Measurements from ENCODE around the gene RBM6. TPM values are rescaled to one million over a fixed set of nuclear protein-coding genes. Genes with fewer than 3 reads are reported as not detected.

The RBM6 gene
- polyA plus RNA-seq, 1 of the 3 experiments (the other 2 are of a cell fraction): 67.4 TPM

GRCh38 chr3:49966233-49966942, 26.4 kb downstream of the RBM6 start:
- H4K20me1 ChIP-seq (ENCODE audit: insufficient read depth): peaks cover 9% of the 10 kb centered on the region
- no peaks in the 10 kb centered on the region for H3F3A ChIP-seq (replicated peaks; ENCODE audit: insufficient read depth)
- no peak overlapping the region for H3K4me3 ChIP-seq (ENCODE audit: low read depth in 2 of 2, low read length in 1 of 2)
- ChIA-PET POLR2A (interaction anchor here (1.0 kb wide), 1 partner anchor 26 kb away, joined by 3 read pairs; the partner anchor contains the start of gene RBM6), CTCF (interaction anchor here (0.7 kb wide), 1 partner anchor 127 kb away, joined by 3 read pairs; no protein-coding TSS in a partner anchor)
- TF ChIP-seq TCF12 (IDR thresholded peaks at IDR 0.05) (no peak), FOXJ3 (CRISPR knock-in tag; IDR thresholded peaks at IDR 0.05) (no peak), FOSL2 (IDR thresholded peaks at IDR 0.05; ENCODE audit: borderline replicate concordance, low read depth) (peak; percentile 13; the same call in 1 of the 2 replicates), YY1 (IDR thresholded peaks at IDR 0.05; ENCODE audit: low read depth) (no peak), GABPA (IDR thresholded peaks at IDR 0.05; ENCODE audit: low read depth) (no peak)
- no peaks in the 10 kb centered on the region for H3K4me1 ChIP-seq (ENCODE audit: control insufficient read depth in 1 of 2, insufficient read depth in 2 of 2, low read depth in 1 of 2, low read length in 1 of 2)
- no peak for DNase-seq
- H3K36me3 ChIP-seq (replicated peaks in 1 of 2; ENCODE audit: control insufficient read depth in 1 of 2, insufficient read depth in 2 of 2, low read length in 1 of 2): peaks cover 12 to 14% of the 10 kb centered on the region in 2 experiments
- no peak overlapping the region; a peak in 1 of 4 replicates for H3K27ac ChIP-seq (ENCODE audit: low read depth in 2 of 2, low read length in 1 of 2)
- H3K4me2 ChIP-seq: no peak overlapping the region
- 92% methylated on average over 1 of the region's 1 CpG for WGBS (ENCODE audit: low lambda C conversion rate)
- no peak overlapping the region for H2AFZ ChIP-seq (ENCODE audit: low read depth)
- H3K9me3 ChIP-seq: no peaks in the 10 kb centered on the region
- no peak overlapping the region for H3K9ac ChIP-seq
- H3K79me2 ChIP-seq (ENCODE audit: insufficient read depth): peaks cover 86% of the 10 kb centered on the region
- H3K9me2 ChIP-seq: no peaks in the 10 kb centered on the region
- H3K27me3 ChIP-seq (ENCODE audit: insufficient read depth): no peaks in the 10 kb centered on the region

GRCh38 chr3:49967291-49967690, 27.3 kb downstream of the RBM6 start:
- DNase-seq: no peak
- 92% methylated on average over 6 of the region's 6 CpGs for WGBS (ENCODE audit: low lambda C conversion rate)
- no peak overlapping the region for H3K27ac ChIP-seq (ENCODE audit: low read depth in 2 of 2, low read length in 1 of 2)

More at GRCh38 chr3:49967291-49967690, 27.3 kb downstream of the RBM6 start:
- Histone ChIP-seq H3K4me3 (ENCODE audit: low read depth in 2 of 2, low read length in 1 of 2) (no peak overlapping the region), H4K20me1 (ENCODE audit: insufficient read depth) (peaks cover 9% of the 10 kb centered on the region), H3K79me2 (ENCODE audit: insufficient read depth) (peaks cover 82% of the 10 kb centered on the region), H3F3A (replicated peaks; ENCODE audit: insufficient read depth) (no peaks in the 10 kb centered on the region), H3K27me3 (ENCODE audit: insufficient read depth) (no peaks in the 10 kb centered on the region), H3K4me2 (no peak overlapping the region), H3K4me1 (ENCODE audit: control insufficient read depth in 1 of 2, insufficient read depth in 2 of 2, low read depth in 1 of 2, low read length in 1 of 2) (no peaks in the 10 kb centered on the region), H3K9me2 (no peaks in the 10 kb centered on the region), H3K9me3 (no peaks in the 10 kb centered on the region), H2AFZ (ENCODE audit: low read depth) (no peak overlapping the region), H3K36me3 (replicated peaks in 1 of 2; ENCODE audit: control insufficient read depth in 1 of 2, insufficient read depth in 2 of 2, low read length in 1 of 2) (peaks cover 16 to 22% of the 10 kb centered on the region in 2 experiments), H3K9ac (no peak overlapping the region)
- CTCF ChIA-PET: no interaction called here
- no peak for TF ChIP-seq IRF3 (IDR thresholded peaks at IDR 0.05; ENCODE audit: low read depth, low read length)
- TF ChIP-seq FOXM1 (IDR thresholded peaks at IDR 0.05; ENCODE audit: low read depth): no peak
- no peak for TF ChIP-seq YY1 (IDR thresholded peaks at IDR 0.05; ENCODE audit: low read depth)
- TF ChIP-seq MEF2A (IDR thresholded peaks at IDR 0.05; ENCODE audit: borderline replicate concordance, low read depth): no peak
- TF ChIP-seq USF2 (IDR thresholded peaks at IDR 0.05; ENCODE audit: borderline replicate concordance, low read depth, low read length): no peak
- TF ChIP-seq JUND (IDR thresholded peaks at IDR 0.05): no peak
- TF ChIP-seq CHD2 (IDR thresholded peaks at IDR 0.05; ENCODE audit: low read length, partially characterized antibody): no peak
- POLR2A ChIA-PET: no interaction called here
